HG03060 (cell line): ENCODE measurements around the gene MPP1.
A peak's percentile ranks its signal among the peaks of the same experiment; 100 is the strongest.
"Not testable (repeated sequence)": the region's sequence is repeated elsewhere in the genome, so short reads cannot be mapped to it uniquely, and the experiment has no call there.

ENCODE experiments used
- ATAC-seq: cut with Tn5 transposase; IDR thresholded peaks from one replicate; pipeline ENCODE4 v1.9.1; 2021; ENCODE audit warnings: low read depth, moderate number of reproducible peaks; ENCODE audit not compliant: unreplicated experiment

MPP1 gene

DNA sequence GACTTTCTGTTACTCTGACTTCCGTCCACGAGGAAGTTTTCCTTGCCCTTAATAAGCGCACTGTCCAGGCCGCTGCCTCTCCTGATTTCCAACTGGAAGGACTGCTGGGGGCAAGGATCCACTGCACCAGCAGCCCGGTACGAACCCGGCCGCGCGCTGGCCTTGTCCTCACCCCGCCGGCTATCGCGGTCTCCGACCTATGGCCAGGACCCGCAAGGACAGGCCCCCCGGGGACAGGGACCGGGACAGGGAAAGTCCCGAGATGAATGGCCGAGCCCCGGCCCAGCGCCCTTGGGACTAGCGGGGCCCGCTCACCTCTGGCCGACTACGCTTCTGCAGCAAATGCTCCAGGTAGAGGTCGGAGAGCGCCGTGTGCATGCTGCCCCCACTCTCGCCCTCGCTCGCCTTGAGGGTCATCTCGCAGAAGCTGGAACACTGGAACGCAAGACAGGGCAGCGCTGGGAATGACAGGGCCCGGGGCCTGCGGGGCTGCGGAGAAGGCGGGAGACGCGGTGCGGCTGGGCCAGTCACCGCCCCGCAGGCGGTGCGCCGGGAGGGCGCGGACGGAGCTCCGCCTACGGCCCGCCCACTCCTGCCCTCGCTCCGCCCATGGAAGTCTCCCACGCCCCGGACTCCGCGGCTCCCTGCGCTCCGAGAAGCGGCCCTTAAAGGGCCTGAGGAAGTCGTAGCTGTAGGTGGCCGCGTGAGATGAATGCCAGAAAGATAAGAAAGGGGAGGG is at the start of gene MPP1:
Gene MPP1 (minus strand): TSS at position 529 of the 739 bp plus-strand sequence. CDS start 112 bp downstream, at position 417.
- ATAC-seq: peak; percentile 52

DNA sequence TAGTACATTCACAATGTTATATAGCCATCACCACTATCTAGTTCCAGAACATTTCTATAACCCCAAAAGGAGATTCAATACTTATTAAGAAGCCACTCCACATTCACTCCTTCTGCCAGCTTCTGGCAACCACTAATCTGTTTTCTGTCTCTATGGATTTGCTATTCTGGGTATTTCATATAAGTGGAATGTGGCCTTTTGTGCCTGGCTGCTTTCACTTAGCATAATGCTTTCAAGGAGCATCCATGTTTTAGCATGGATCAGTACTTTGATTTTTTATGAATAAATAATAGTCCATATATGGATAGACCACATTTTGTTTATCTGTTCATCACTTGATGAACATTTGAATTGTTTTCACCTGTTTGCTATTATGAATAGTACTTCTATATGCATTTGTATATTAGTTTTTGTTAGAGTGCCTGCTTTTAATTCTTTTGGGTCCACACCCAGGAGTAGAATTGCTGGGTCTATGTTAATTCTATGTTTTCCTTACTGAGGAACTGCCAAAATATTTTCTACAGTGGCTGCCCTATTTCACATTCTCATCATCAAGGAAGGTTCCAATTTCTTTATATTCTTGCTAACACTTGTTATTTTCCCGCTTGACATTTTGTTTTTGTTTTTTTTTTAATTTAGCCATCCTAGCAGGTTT is 45.8 kb upstream of the MPP1 start:
- no peak for ATAC-seq

DNA sequence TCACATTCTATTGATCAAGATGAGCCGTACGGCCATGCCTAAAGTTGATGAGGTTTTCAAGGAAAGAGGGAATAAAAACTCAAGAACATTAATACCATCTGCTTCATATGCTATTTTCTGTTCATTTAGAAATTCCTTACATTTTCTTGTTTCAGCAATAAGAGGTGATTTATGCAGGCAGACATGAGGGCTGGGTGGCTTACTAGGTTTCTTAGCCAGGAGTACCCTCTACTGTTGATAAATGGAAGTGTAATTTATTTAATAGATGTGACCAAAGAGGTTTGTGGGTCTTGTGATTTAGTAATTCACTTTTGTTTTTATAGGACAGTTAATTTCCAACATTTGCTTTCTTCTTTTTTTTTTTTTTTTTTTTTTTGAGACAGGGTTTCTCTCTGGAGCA is 35.6 kb upstream of the MPP1 start:
- ATAC-seq: no peak

DNA sequence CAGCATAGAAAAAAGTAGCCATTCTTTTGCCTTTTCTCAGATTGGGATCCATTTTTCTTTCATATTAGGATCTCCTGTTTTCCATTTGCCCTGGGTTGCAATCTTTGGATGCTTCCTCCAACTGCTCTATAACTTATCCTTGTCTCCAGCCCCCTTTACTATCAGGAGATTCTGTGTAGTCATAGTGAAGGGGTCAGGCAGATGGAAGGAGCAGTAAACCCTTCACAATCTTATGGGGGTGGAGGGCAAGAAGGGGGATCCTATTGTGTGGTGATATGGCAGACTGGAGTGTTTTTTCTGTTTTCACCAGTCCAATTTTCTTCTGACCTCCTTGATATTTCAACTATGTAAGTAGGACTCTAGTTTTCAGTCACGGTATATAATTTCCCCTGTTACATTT is 30.9 kb upstream of the MPP1 start:
- ATAC-seq: no peak

DNA sequence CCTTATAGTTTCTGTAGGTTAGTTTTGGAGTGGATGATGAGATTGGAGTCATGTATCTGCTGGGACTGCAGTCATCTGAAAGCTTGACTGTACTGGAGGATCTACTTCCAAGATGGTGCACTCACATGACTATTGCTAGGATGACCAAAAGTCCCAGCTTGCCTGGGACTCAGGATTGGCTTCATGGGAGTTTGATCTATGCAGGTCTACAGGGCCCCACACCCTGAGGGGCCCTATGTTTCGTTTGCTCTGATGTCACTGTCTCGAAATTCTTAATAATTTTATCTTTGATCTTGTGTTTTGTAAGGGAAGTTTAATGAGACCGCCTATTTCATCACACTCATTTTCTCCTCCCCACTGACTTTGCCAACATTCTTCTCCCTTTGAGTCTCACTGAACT is 29.3 kb upstream of the MPP1 start, which contains the start of gene SMIM9:
Gene SMIM9 (minus strand): TSS at position 101 of the 400 bp plus-strand sequence. CDS start 3,806 bp downstream, outside the sequence.
- ATAC-seq: no peak

DNA sequence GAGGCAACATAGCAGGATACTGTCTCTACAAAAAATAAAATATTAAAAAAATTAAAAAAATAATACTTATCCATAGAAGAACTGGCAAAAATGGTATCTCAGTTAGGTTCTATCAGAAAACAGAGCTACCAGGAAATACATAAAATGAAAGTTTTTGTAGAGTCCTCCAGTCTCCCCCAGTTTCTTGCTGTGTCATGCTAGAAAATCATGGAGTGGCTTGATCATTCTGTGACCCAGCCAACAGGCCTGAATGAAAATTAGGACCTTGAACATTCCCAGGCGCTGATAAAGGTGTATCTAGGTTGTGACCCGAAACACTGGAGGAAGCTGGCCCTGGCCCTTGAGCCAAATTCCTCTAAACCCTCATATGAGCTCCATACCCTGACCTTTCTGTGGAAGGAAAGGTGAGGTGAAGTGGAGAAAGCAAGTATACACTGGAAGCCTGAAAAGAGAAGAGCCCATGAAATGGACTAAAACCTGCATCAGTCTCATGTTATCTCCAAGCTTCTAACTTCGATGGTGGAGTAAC is 28.5 kb upstream of the MPP1 start:
- ATAC-seq: no peak

DNA sequence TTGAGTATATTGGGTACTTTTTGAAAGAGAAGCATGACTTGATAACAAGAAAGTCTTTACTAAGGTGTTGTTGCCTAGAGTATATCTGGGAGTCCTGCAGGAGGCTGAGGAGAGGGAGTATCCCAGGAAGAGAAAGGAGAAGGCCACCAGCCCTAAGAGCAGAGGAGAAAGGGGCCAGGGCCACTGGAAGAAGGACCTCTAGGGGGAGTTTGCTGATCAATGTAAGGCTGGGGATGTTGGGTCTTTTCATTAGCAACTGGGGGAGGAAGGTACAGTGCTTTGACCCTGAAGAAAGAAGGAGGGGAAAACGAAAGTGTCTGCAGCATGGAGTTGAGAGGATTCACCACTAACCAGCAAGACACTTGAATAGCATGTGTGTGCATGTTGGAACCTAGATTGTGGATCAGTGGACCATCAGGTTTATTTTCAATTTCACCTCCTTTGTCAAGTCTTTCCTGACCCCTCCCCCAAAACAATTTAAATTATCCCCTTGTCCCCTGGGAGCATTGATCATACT is 24.7 kb upstream of the MPP1 start:
- ATAC-seq: no peak

DNA sequence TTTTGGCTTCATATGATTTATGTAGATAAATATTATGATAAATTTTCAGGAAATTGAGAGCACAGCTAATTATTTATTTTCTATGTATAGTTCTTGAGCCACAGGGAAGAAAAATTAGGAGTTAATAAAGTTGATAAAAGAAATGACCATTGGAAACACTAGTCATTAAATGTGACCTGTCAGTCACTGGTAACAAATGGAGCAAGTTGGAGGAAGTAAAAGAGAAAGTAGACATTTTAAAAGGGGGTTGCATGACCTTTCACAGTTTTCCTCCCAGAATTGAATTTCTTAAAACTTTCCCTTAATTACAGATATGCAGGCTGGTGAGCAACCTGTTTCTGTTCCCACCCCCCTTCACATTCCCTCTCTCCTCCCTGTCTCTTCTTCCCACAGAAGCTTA is 23.8 kb upstream of the MPP1 start:
- no peak for ATAC-seq

DNA sequence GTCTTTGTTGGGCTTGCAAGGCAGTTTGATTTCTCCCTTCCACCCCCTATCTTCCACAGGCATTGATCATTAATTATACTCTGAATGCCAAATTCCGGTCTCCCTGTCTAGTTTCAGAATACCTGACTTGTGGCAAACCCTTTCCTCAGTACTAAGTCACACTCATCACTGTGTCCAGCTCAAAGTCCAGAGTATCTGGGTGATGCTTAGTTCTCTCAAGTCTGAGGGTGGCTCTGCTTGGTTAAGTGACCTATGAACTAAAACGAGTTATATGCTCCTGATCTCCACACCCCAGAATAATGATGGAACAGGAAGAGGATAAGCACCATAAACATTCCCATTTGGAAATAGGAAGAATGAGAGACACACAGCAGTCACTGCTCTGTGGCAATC is 22.7 kb upstream of the MPP1 start:
- no peak for ATAC-seq

DNA sequence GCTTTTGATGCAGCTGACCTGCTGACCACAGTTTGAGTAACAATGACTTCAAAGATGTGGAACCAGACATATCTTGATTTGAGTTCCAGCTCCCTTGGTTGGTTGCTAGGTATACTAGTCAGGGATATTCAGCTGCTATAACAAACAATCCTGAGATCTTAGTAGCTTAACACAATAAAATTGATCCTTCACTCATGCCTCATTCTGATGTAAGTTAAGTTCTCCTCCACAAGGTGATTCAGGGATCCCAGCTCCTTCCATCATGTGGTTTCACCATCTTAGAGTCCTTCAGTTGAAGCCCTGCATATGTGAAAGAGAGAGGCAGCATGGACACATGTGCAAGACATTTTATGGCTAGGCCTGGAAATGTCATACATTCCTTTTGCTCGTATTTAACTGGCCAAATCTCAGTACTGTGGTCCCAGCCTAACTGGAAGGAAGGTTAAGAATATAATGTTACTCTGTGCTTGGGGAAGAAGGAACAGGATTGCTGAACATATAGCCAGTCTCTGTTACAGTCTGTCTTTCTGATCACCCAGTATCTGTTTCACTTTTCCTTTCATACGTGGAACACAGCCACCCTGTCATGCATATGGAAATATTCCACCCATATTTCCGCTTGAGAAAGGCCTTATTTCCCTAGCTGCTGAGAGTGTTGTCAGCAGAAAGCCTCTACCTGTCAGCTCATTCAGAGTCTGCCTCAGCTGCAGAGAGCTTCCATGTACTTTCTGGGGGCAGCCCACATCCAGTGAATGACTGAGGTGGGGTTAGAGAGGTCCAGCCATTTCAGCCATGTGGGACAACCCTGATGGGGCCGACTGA is 22.1 kb upstream of the MPP1 start:
- no peak for ATAC-seq

DNA sequence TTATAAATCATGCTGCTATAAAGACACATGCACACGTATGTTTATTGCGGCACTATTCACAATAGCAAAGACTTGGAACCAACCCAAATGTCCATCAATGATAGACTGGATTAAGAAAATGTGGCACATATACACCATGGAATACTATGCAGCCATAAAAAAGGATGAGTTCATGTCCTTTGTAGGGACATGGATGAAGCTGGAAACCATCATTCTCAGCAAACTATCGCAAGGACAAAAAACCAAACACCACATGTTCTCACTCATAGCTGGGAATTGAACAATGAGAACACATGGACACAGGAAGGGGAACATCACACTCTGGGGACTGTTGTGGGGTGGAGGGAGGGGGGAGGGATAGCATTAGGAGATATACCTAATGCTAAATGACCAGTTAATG is 20.3 kb upstream of the MPP1 start:
- ATAC-seq: not testable (repeated sequence)

DNA sequence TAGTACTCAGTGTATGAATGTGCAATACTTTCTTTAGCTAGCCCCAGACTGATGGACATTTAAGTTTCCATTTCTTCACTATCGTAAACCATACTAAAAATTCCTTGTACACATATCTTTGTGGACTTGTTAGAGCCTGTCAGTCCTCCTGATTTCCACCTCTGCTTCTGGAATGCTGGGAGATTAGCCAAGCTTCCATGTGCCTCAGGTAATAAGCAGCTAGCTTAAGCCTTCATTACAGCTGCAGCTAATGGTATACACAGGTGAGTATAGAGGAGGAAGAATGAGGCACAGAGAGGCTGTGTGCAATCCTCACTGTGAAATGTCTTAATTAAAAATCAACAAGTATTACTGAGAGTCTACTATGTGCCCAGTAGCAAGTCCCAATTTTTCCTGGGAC is 19.4 kb upstream of the MPP1 start:
- no peak for ATAC-seq

DNA sequence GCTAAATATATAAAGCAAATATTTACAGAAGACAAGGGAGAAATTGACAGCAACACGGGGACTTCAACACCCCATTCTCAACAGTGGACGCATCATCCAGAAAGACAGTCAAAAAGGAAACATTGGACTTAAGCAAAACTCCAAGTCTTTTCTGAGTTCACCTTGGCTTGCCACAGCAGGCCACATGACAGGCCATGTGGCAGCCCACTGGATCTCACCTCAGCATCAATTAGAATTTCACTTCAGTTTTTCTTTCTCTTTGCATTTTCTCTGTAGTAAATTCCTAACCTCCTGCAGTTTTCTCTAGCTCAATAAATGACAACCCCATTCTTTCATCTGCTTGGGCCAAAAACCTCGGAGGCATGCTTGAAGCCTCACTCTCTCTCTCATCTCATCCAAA is 16.7 kb upstream of the MPP1 start:
- no peak for ATAC-seq

DNA sequence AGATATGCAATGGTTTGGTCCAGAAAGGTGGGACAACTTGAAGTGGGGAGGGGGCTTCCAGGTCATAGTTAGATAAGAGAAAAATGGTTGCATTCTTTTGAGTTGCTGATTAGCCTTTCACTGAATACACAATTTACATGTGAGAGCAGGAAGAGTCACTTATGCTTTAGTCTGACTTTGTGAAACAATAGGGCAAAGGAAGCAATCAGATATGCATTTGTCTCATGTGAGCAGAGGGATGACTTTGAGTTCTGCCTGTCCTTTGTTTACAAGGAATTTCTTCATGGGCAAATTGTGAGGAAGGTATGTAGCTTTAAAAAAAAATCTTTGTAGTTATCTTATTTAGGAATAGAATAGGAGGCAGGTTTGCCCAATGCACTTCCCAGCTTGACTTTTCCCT is 16.2 kb upstream of the MPP1 start:
- ATAC-seq: no peak

DNA sequence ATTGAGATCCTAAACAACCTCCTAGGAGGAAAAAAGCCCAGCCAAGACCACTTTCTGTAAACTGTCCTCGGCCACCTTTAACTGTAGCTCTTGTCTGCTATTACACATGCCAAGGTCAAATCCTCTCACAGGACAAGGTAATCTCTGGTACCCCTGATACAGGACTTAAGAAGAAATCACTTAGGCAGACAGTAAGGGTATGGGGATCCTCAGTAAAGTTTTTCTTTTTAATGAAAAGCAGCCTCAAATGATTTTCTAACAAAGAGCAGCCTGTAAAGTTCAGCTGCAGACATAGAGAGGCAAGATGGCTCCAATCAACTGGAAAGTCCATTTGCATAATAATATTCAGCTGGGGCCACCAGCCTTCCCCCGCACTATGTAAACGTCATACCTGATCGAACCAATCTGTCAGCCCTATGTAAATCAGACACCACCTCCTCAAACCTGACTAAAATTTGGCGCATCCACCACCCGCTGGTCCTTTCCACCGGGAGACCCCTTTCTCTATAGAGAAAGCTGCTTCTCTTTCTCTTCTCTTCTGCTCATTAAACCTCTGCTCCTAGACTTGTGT is 14.6 kb upstream of the MPP1 start:
- no peak for ATAC-seq

DNA sequence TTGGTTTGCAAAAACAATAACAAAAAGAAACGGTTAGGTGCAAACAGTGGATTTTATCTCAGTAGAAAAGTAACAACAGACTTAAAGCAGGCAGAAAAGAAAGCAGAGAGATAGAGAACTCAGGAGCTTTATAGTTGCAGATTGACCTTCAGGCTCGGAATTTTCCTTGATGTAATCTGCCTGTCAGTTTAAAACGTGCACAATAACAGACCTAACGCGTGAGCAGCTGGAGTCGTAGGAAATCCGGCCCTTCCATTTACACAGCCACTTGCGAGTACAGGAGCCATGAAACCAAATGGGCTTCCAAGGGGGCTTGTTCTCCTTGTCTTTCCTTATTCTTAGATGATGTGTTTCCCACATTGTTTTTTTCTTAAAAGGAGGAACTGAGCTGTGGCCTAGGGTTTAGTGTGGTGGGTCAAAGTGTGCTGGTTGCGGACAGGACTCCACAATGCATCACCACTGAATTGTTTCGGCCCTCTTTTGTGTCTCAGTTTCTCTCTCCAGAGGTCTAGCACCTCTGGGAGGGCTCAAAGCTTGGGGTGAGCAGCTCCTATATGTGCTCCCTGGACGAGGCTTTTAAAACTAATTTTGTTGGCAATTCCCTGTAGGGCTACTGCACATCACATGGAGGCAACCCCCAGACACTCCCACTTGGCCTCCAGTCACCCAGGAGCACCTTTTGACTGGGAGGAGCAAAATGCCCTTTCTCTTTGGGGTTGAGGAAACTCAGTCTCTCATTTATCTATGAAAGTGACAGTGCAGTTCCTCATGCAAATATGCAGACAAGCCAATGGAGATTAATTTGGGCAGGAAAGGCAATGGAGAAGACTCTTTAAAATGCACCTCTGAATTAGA is 13.9 kb upstream of the MPP1 start:
- no peak for ATAC-seq

DNA sequence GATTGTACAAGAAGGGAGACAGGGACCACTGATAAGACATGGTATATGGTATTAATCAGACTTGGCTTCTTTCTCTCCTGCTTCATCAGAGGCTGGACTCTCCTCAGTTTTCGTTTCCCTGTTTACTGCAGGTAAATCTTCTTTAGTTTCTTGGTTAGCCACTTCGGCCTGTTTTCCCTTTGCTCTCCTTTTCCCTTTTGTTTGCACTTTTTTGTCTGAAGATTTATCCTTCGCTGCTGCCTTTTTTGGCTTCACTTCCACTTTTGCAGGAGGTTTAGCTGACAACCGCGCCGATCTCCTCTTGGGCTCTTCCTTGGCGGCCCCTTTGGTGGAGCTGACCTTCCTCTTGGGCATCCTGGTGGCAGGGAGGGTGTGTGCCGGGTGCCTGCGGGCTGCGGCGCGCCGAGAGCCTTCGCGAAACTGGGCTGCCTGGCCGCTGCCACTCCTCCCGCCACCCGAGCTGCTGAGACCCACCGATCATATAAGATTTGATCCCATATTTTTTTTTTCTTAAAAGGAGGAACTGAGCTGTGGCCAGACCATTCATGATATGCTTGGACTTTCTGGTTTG is 11.8 kb upstream of the MPP1 start:
- not testable (repeated sequence) for ATAC-seq

DNA sequence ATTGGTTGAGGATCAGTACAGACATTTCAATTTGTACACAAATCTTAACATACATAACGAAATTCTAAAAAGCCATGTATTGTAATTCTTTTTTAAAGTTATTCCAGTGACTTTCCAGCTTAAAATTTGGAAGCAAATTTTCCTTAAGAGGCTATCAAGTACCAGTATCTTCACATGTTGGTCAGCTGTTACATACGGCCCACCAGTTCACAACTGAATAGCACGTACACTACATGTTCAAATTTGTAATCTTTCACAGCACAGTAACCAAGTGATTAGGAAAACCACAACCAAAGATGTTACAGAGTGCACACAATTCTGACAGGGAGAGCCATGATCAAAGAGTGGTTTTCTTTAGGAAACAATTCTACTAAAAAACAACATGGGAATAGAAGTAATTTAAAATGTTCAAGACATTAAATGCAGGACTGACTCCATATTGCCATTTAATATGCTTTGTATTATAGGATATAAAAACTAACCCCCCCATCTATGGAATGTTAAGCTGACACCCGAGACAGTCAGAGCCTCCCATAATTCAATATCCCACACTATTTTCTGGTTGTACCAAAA is 11.1 kb upstream of the MPP1 start:
- not testable (repeated sequence) for ATAC-seq

DNA sequence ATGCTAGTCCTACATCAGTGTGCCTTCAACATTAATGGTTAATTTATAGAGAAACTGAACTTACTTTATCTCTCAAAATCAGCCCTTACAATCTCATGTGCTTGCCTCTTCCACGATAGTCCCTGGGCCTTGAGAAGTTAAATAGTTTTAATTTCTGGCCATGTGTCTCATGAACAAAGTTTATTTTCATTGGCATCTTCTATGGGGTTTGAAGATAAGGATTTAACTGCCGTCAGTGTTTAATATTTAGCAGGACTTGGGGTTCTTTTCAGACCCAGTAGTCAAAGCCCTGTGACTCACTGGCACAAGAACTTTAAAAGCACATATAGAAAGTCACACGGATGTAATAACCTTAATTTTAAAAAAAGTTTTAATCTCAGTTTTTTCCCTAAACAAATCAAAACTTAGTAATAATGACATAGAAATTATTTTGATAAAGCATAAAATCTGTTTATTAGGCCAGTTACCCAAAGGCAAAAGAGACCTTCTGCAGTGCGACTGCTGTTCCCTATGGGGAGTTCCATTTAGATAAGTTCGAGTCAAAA is 10.1 kb upstream of the MPP1 start:
- no peak for ATAC-seq
